Measurements from ENCODE around the gene SLC25A46. TPM values are rescaled to one million over a fixed set of nuclear protein-coding genes. Genes with fewer than 3 reads are reported as not detected.

The SLC25A46 gene
- total RNA-seq, 1 donor from 2014 or later, result 37.9 TPM

- Histone ChIP-seq H3K36me3 (no peaks in the 10 kb centered on the region), H3K4me1 (no peaks in the 10 kb centered on the region), H3K27me3 (ENCODE audit: low read depth) (no peaks in the 10 kb centered on the region), H3K4me3 (no peak overlapping the region), H3K9me3 (no peaks in the 10 kb centered on the region), H3K27ac (no peak overlapping the region)
- DNase-seq (no peak), ATAC-seq (no peak)
- intact Hi-C loops (cut with DNase I), result no loop called here
- TF ChIP-seq CTCF (IDR thresholded peaks at IDR 0.05), result no peak
Measured at GRCh38 chr5:110705349-110705748, 33.5 kb upstream of the SLC25A46 start.

GRCh38 chr5:110707260-110707844 is 31.5 kb upstream of the SLC25A46 start:
- no peaks in the 10 kb centered on the region for H3K27me3 ChIP-seq (ENCODE audit: low read depth)
- DNase-seq, result no peak
- ATAC-seq, result no peak
- no peak overlapping the region for H3K4me3 ChIP-seq
- no peaks in the 10 kb centered on the region for H3K9me3 ChIP-seq
- TF ChIP-seq CTCF (IDR thresholded peaks at IDR 0.05), result no peak
- H3K27ac ChIP-seq, result no peak overlapping the region
- no peaks in the 10 kb centered on the region for H3K4me1 ChIP-seq
- H3K36me3 ChIP-seq, result no peaks in the 10 kb centered on the region
- intact Hi-C loops (cut with DNase I), result no loop called here

GRCh38 chr5:110716247-110717245 is 22.3 kb upstream of the SLC25A46 start:
- Histone ChIP-seq H3K36me3 (no peaks in the 10 kb centered on the region), H3K27me3 (ENCODE audit: low read depth) (no peaks in the 10 kb centered on the region), H3K4me3 (no peak overlapping the region), H3K4me1 (no peaks in the 10 kb centered on the region), H3K9me3 (no peaks in the 10 kb centered on the region), H3K27ac (no peak overlapping the region)
- intact Hi-C loops (cut with DNase I), result no loop called here
- ATAC-seq (no peak), DNase-seq (no peak)
- no peak for TF ChIP-seq CTCF (IDR thresholded peaks at IDR 0.05)

GRCh38 chr5:110718311-110718710 is 20.5 kb upstream of the SLC25A46 start:
- H3K4me3 ChIP-seq, result no peak overlapping the region
- no peaks in the 10 kb centered on the region for H3K9me3 ChIP-seq
- no peak overlapping the region for H3K27ac ChIP-seq
- TF ChIP-seq CTCF (IDR thresholded peaks at IDR 0.05), result no peak
- no peaks in the 10 kb centered on the region for H3K27me3 ChIP-seq (ENCODE audit: low read depth)
- ATAC-seq, result no peak
- DNase-seq, result no peak
- intact Hi-C loops (cut with DNase I), result no loop called here
- no peaks in the 10 kb centered on the region for H3K4me1 ChIP-seq
- no peaks in the 10 kb centered on the region for H3K36me3 ChIP-seq

GRCh38 chr5:110726249-110727024 is 12.4 kb upstream of the SLC25A46 start, which contains the start of gene TMEM232:
TSS of gene TMEM232 (minus strand) at chr5:110726671. CDS start at chr5:110667352, 59,319 bp downstream.
- no peaks in the 10 kb centered on the region for H3K36me3 ChIP-seq
- ATAC-seq, result peak; percentile 99 to 100
- no peak for TF ChIP-seq CTCF (IDR thresholded peaks at IDR 0.05)
- H3K9me3 ChIP-seq, result no peaks in the 10 kb centered on the region
- H3K27me3 ChIP-seq (ENCODE audit: low read depth), result no peaks in the 10 kb centered on the region
- DNase-seq, result peak; percentile 84
- peak within 1 kb of the TSS; percentile 55 for H3K4me3 ChIP-seq
- intact Hi-C loops (cut with DNase I), result no loop called here
- no peak within 1 kb of the TSS for H3K27ac ChIP-seq
- peaks cover 6% of the 10 kb centered on the region for H3K4me1 ChIP-seq
